Tibial artery (tissue), 4 donors: ENCODE results near the gene FBF1.

Source experiments
- DNase-seq, 2 donors: peaks; one replicate each; pipeline ENCODE4 v3.0.0-alpha.2; 2019
- H3K27ac ChIP-seq, 2 donors: fragments of 200-600 bp; sonication (generic) in 1 of 2; 1 replicate in 1 of 2; 2 replicates in 1 of 2; pipeline ENCODE4 v1.5.1; 2018 to 2019; ENCODE audit warnings: mild to moderate bottlenecking in 1 of 2
- H3K27me3 ChIP-seq, 2 donors: fragments of 200-600 bp; sonication (generic) in 1 of 2; one replicate each; pipeline versions ENCODE4 v1.5.1 to v1.6.0; 2016 to 2019
- H3K36me3 ChIP-seq, 3 donors: fragments of 200-600 bp; sonication (generic) in 2 of 3; one replicate each; pipeline ENCODE4 v1.5.1; 2016 to 2019; ENCODE audit warnings: mild to moderate bottlenecking in 2 of 3
- H3K4me1 ChIP-seq, 4 donors: fragments of 200-600 bp; sonication (generic) in 2 of 4; 1 replicate in 3 of 4; 2 replicates in 1 of 4; pipeline ENCODE4 v1.5.1; 2016 to 2019
- H3K4me3 ChIP-seq, 2 donors: fragments of 200-600 bp; sonication (generic) in 1 of 2; 1 replicate in 1 of 2; 2 replicates in 1 of 2; pipeline ENCODE4 v1.5.1; 2018 to 2019; ENCODE audit warnings: mild to moderate bottlenecking in 2 of 2
- H3K9me3 ChIP-seq, 3 donors: fragments of 200-600 bp; sonication (generic) in 1 of 3; one replicate each; pipeline ENCODE4 v1.5.1; 2016 to 2019
- CTCF ChIP-seq, 2 experiments: fragments of 200-600 bp in 1 of 2; fragments of 450-650 bp in 1 of 2; IDR thresholded peaks; one replicate each; pipeline ENCODE4 v1.5.1; 2017 to 2019; ENCODE audit warnings: antibody characterized with exemption in 2 of 2, mild to moderate bottlenecking in 1 of 2, moderate library complexity in 1 of 2
- intact Hi-C: fragments of 100-400 bp; cut with DNase I; formaldehyde crosslinking; loops from one replicate; pipeline ENCODE4 v1.15.0; 2023; ENCODE audit warnings: low total_unique reads

Gene FBF1

GRCh38 chr17:75909812-75910274 lies 31.0 kb downstream of the FBF1 start:
- Histone ChIP-seq H3K27ac (no peak overlapping the region), H3K36me3 (peaks cover 0 to 25% (median 11%) of the 10 kb centered on the region in 3 donors), H3K9me3 (no peaks in the 10 kb centered on the region), H3K4me1 (peaks cover 0 to 7% (median 3%) of the 10 kb centered on the region in 4 donors), H3K4me3 (no peak overlapping the region), H3K27me3 (no peaks in the 10 kb centered on the region)
- TF ChIP-seq CTCF (IDR thresholded peaks at IDR 0.05), result no peak
- intact Hi-C loops, result loop anchor here (10.0 kb wide), 1 partner anchor 365 kb away; no protein-coding TSS in a partner anchor
- no peak for DNase-seq

- Histone ChIP-seq H3K27me3 (no peaks in the 10 kb centered on the region), H3K4me3 (no peak overlapping the region), H3K36me3 (peaks cover 0 to 19% (median 5%) of the 10 kb centered on the region in 3 donors), H3K4me1 (peaks cover 0 to 9% (median 3%) of the 10 kb centered on the region in 4 donors), H3K27ac (no peak overlapping the region), H3K9me3 (no peaks in the 10 kb centered on the region)
- no peak for TF ChIP-seq CTCF (IDR thresholded peaks at IDR 0.05)
- DNase-seq, result no peak
- intact Hi-C loops, result loop anchor here (10.0 kb wide), 1 partner anchor 366 kb away; no protein-coding TSS in a partner anchor
Observed at GRCh38 chr17:75909051-75909811, 31.6 kb downstream of the FBF1 start.

GRCh38 chr17:75908201-75908600 lies 32.6 kb downstream of the FBF1 start:
- TF ChIP-seq CTCF (IDR thresholded peaks at IDR 0.05), result no peak
- no peak overlapping the region for H3K4me3 ChIP-seq
- H3K36me3 ChIP-seq, result peaks cover 0 to 10% (median 0%) of the 10 kb centered on the region in 3 donors
- intact Hi-C loops, result loop anchor here (10.0 kb wide), 1 partner anchor 367 kb away; no protein-coding TSS in a partner anchor
- H3K9me3 ChIP-seq, result no peaks in the 10 kb centered on the region
- H3K4me1 ChIP-seq, result peaks cover 0 to 18% (median 10%) of the 10 kb centered on the region in 4 donors
- DNase-seq, result no peak
- no peak overlapping the region for H3K27ac ChIP-seq
- H3K27me3 ChIP-seq, result no peaks in the 10 kb centered on the region

DNA sequence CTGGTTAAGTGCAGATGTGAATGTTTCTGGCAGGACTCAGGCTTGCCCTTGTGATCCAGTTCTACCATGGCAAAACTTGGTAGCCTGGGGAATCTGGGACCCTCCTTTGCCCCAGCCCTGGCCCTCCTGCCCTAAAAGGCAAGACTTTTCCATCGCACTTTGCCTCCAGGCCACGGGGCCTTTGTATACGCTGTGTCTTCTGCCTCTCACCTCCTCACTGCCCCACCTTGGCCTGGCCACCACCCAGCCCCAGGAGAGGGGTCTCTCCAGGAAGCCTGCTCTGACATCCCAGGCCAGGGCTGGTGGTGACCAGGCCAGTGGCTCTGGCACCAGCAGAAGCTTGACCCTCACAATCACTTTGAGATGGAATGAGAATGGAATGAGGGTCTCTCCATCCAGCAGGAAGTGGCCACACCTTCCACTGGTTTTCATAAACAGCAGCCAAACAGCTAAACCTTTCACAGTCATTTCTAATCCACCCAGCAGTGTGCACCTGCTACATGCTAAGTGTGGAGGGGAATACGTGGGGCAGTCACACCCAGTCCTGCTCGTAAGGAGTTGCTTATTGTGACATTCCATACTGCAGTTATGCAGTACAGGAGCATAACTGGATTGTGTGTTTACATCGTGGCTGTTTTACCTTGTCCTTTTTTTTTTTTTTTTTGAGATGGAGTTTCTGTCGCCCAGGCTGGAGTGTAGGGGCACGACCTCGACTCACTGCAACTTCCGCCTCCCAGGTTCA lies 34.5 kb downstream of the FBF1 start:
- Histone ChIP-seq H3K9me3 (no peaks in the 10 kb centered on the region), H3K27me3 (no peaks in the 10 kb centered on the region), H3K4me1 (peaks cover 0 to 18% (median 10%) of the 10 kb centered on the region in 4 donors), H3K27ac (no peak overlapping the region), H3K4me3 (no peak overlapping the region), H3K36me3 (peaks cover 7 to 18% (median 16%) of the 10 kb centered on the region in 3 donors)
- DNase-seq, result no peak
- intact Hi-C loops, result loop anchor here (10.0 kb wide), 1 partner anchor 368 kb away; no protein-coding TSS in a partner anchor
- TF ChIP-seq CTCF (IDR thresholded peaks at IDR 0.05), result no peak

- intact Hi-C loops, result loop anchor here (2.0 to 10.0 kb wide), 2 partner anchors 102 to 370 kb away; no protein-coding TSS in a partner anchor
- peak; percentile 96 to 100 for TF ChIP-seq CTCF (IDR thresholded peaks at IDR 0.05)
- Histone ChIP-seq H3K4me1 (peaks cover 0 to 14% (median 8%) of the 10 kb centered on the region in 4 donors), H3K27ac (peak within 1 kb of the TSS; percentile 84 to 91), H3K4me3 (peak within 1 kb of the TSS; percentile 75 to 79), H3K27me3 (no peaks in the 10 kb centered on the region), H3K9me3 (no peaks in the 10 kb centered on the region), H3K36me3 (peaks cover 14 to 32% (median 30%) of the 10 kb centered on the region in 3 donors)
- DNase-seq, result peak; percentile 89 to 96
Observed at GRCh38 chr17:75904749-75905521, 35.9 kb downstream of the FBF1 start, which contains the start of gene MRPL38. MRPL38 (minus strand) TSS chr17:75904884; CDS start chr17:75904875, 9 bp downstream.
